ENCODE data around the gene EBF3.

The EBF3 gene

GRCh38 chr10:129897871-129898626, 66.0 kb downstream of the EBF3 start:
- H3K4me3 ChIP-seq (replicated peaks; ENCODE audit: low read depth, low read length) = no peak overlapping the region
- TF ChIP-seq CTCF (IDR thresholded peaks at IDR 0.05; ENCODE audit: low read length, missing control alignments) = no peak
- no peak for DNase-seq (ENCODE audit: low read depth)

GRCh38 chr10:129896860-129897200, 67.2 kb downstream of the EBF3 start:
- no peak for DNase-seq (ENCODE audit: low read depth)

GRCh38 chr10:129896136-129896859, 67.8 kb downstream of the EBF3 start:
- no peak for DNase-seq (ENCODE audit: low read depth)
- no peak overlapping the region for H3K4me3 ChIP-seq (replicated peaks; ENCODE audit: low read depth, low read length)
- no peak for TF ChIP-seq CTCF (IDR thresholded peaks at IDR 0.05; ENCODE audit: low read length, missing control alignments)

More at GRCh38 chr10:129896860-129897200, 67.2 kb downstream of the EBF3 start:
- no peak for TF ChIP-seq CTCF (IDR thresholded peaks at IDR 0.05; ENCODE audit: low read length, missing control alignments)
- no peak overlapping the region for H3K4me3 ChIP-seq (replicated peaks; ENCODE audit: low read depth, low read length)

- no peak for TF ChIP-seq CTCF (IDR thresholded peaks at IDR 0.05; ENCODE audit: low read length, missing control alignments)
- no peak for DNase-seq (ENCODE audit: low read depth)
- H3K4me3 ChIP-seq (replicated peaks; ENCODE audit: low read depth, low read length) = no peak overlapping the region
These were observed 68.3 kb downstream of the EBF3 start for GRCh38 chr10:129895811-129896135.

GRCh38 chr10:129894698-129895097, 69.4 kb downstream of the EBF3 start:
- H3K4me3 ChIP-seq (replicated peaks; ENCODE audit: low read depth, low read length) = no peak overlapping the region
- DNase-seq (ENCODE audit: low read depth) = no peak
- TF ChIP-seq CTCF (IDR thresholded peaks at IDR 0.05; ENCODE audit: low read length, missing control alignments) = no peak

- DNase-seq (ENCODE audit: low read depth) = no peak
- no peak overlapping the region for H3K4me3 ChIP-seq (replicated peaks; ENCODE audit: low read depth, low read length)
- no peak for TF ChIP-seq CTCF (IDR thresholded peaks at IDR 0.05; ENCODE audit: low read length, missing control alignments)
These were observed 70.7 kb downstream of the EBF3 start for GRCh38 chr10:129893104-129894089.
